SH-SY5Y (cell line): ENCODE results near the gene CRB3.

ENCODE experiments used
- GATA2 ChIP-seq: IDR thresholded peaks from 2 replicates; pipeline ENCODE4 v1.6.1; 2011; ENCODE audit warnings: mild to moderate bottlenecking, low read depth, low read length
- GATA3 ChIP-seq: IDR thresholded peaks from 2 replicates; pipeline ENCODE4 v1.6.1; 2011; ENCODE audit warnings: low read depth, mild to moderate bottlenecking, low read length, moderate library complexity

The CRB3 gene

GRCh38 chr19:6471076-6471475, 7.0 kb downstream of the CRB3 start:
- TF ChIP-seq GATA2 (no peak), GATA3 (no peak)

- TF ChIP-seq GATA2 (no peak), GATA3 (no peak)
Measured at GRCh38 chr19:6472713-6473112, 8.6 kb downstream of the CRB3 start.

- TF ChIP-seq GATA3 (no peak), GATA2 (no peak)
Measured at GRCh38 chr19:6473647-6474046, 9.6 kb downstream of the CRB3 start.

GRCh38 chr19:6475321-6476108, 11.4 kb downstream of the CRB3 start:
- TF ChIP-seq GATA3 (no peak), GATA2 (no peak)

GRCh38 chr19:6476155-6476895, 12.3 kb downstream of the CRB3 start:
- no peak for TF ChIP-seq GATA2

DNA sequence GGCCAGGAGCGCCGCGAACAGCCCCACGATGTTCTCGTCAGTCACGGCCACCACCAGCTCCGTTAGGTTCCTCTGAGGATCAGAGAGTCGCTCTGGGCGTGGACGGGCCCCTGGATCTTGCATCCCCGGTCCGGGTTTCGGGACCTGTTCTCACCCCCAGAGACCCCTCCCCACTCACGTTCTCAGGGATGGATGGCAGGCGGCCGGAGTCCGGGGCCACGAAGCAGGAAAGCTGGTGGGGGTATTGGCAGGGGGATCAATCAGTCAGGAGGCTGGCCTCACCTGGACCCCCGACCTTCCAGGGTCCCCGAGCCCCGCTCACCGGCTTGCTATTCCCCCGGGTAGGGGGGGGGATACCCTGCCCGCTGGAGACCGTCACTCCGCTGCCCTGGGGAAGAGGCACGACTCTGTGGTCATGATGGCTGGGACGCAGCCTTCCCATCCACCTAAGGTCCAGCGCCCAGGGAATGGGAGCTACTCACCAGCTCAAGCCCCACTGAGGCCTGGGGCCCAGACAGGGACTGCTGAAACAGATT, 12.9 kb downstream of the CRB3 start:
- TF ChIP-seq GATA2 (no peak), GATA3 (no peak)

DNA sequence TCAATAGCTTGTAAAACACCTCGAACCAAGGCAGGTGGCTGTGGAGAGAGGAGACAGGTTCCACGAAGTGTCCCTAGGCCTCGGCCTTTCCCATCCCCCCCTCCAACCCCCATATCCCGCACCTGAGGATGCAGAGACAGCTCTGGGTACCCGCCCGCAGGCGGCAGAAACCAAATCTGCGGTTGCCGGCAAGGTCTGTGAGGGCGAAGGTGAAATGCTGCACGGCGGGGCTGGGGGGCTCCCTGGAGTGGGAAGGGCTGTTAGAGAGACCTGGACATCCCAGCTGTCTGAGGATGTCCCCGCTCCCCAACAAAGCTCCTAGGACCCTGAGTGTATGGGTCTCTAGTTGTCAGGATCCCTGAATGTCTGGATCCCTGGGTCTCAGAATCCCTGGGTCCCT, 14.7 kb downstream of the CRB3 start:
- TF ChIP-seq GATA3 (no peak), GATA2 (no peak)

- TF ChIP-seq GATA2 (no peak), GATA3 (no peak)
Measured at GRCh38 chr19:6479836-6480398, 15.8 kb downstream of the CRB3 start.

DNA sequence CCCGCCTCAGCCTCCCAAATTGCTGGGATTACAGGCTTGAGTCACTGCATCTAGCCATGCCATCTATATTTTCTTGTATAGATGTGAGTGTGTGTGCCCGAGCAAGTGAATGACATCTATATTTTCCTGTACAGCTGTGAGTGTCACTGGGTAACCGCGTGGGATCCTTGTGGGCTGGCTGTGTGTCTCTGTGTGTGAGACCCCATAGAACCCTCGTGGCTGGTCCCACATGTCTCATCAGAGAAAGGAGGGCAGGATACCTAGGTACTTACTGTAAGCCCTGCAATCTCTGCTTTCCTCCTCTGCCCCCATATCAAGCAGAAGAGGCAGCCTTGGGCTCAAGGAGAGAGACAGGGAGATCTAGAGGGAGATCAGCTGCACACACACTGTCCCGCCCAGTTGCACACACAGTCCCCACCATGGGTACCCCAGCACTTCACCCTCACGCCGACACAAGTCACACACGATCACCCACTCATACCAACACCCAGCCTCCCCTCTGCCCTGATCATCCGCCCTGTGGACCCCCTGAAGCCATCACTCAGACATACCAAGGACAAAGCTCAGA, 16.9 kb downstream of the CRB3 start:
- no peak for TF ChIP-seq GATA2
- no peak for TF ChIP-seq GATA3

DNA sequence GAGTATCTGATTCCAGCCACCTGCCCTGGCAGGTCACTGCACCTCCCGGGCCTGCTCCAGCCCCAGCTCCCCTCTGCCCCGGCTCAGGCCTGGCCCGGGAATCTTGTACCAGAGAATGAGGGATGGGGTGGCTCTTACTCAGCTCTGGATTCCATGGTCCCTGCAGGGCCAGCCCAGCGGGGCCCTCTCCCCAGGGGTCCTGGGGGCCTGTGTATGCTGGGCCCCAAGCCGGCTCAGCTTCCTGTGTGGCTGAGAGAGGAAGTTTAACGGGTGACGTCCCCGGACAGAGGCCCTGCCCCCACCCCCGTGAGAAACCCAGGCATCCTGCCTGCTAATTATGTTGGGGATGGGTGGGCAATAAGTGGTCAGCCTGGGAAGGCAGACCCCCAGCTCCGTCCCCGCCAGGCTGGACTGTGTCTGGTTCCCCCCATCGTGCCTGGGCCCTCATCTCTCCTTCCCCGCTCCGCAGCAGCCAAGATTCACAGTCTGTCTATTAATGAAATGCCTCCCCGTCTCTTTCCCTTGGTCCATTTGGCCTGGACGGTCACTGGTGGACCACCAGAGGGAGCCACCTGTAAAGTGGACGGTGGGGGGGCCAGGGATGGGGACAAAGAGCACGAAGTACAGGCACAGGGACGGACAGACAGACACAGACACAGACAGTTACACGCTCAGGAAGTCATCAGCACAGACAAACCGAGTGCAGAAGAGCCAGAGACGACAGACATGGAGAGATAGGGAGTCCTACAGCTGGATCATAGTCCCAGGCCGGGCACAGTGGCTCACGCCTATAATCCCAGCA, 17.7 kb downstream of the CRB3 start, which contains the start of gene DENND1C:
TSS of gene DENND1C (minus strand) at position 247 of the 802 bp plus-strand sequence. CDS start at position 155, 92 bp downstream.
- no peak for TF ChIP-seq GATA3

DNA sequence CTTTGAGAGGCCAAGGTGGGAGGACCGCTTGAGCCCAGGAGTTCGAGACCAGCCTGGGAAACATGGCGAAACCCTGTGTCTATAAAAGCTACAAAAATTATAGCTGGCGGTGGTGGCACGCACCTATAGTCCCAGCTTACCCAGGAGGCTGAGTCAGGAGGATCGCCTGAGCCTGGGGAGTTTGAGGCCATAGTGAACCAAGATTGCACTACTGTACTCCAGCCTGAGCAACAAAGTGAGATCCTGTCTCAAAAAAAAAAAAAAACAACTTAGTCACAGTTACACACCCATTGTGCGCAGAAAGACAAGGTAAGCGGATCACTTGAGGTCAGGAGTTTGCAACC, 18.2 kb downstream of the CRB3 start:
- TF ChIP-seq GATA2 (no peak), GATA3 (no peak)

GRCh38 chr19:6483235-6483634, 19.2 kb downstream of the CRB3 start:
- TF ChIP-seq GATA3 = no peak
- no peak for TF ChIP-seq GATA2

GRCh38 chr19:6484230-6484629, 20.2 kb downstream of the CRB3 start:
- TF ChIP-seq GATA3 (no peak), GATA2 (no peak)

GRCh38 chr19:6484831-6485230, 20.8 kb downstream of the CRB3 start:
- TF ChIP-seq GATA3 (no peak), GATA2 (no peak)
